ENCODE data around the gene IKZF3.
A peak's percentile ranks its signal among the peaks of the same experiment; 100 is the strongest.

The IKZF3 gene

GRCh38 chr17:39782980-39783379 is 81.1 kb downstream of the IKZF3 start:
- peak overlapping the region; percentile 1 for H3K4me3 Mint-ChIP-seq
- H3K27me3 Mint-ChIP-seq = no peaks in the 10 kb centered on the region
- H3K4me1 Mint-ChIP-seq = peaks cover 59% of the 10 kb centered on the region
- DNase-seq (ENCODE audit: low spot score in 2 of 2) (no peak), ATAC-seq (replicated peaks; ENCODE audit: extremely low read depth, poor library complexity, severe bottlenecking) (no peak)
- no peaks in the 10 kb centered on the region for H3K9me3 Mint-ChIP-seq
- peak overlapping the region; percentile 92 for H3K27ac Mint-ChIP-seq (ENCODE audit: low read depth)
- H3K36me3 Mint-ChIP-seq (ENCODE audit: insufficient read depth) = peaks cover 45% of the 10 kb centered on the region

GRCh38 chr17:39782481-39782880 is 81.6 kb downstream of the IKZF3 start:
- Mint-ChIP-seq H3K4me1 (peaks cover 59% of the 10 kb centered on the region), H3K36me3 (ENCODE audit: insufficient read depth) (peaks cover 40% of the 10 kb centered on the region), H3K4me3 (peak overlapping the region; percentile 1), H3K9me3 (no peaks in the 10 kb centered on the region), H3K27me3 (no peaks in the 10 kb centered on the region), H3K27ac (ENCODE audit: low read depth) (peak overlapping the region; percentile 92)
- DNase-seq (ENCODE audit: low spot score in 2 of 2) (no peak), ATAC-seq (replicated peaks; ENCODE audit: extremely low read depth, poor library complexity, severe bottlenecking) (no peak)

- ATAC-seq (replicated peaks; ENCODE audit: extremely low read depth, poor library complexity, severe bottlenecking) (no peak), DNase-seq (ENCODE audit: low spot score in 2 of 2) (no peak)
- Mint-ChIP-seq H3K27ac (ENCODE audit: low read depth) (peak overlapping the region; percentile 92), H3K9me3 (no peaks in the 10 kb centered on the region), H3K4me3 (peak overlapping the region; percentile 62), H3K4me1 (peaks cover 53% of the 10 kb centered on the region), H3K27me3 (no peaks in the 10 kb centered on the region), H3K36me3 (ENCODE audit: insufficient read depth) (peaks cover 34% of the 10 kb centered on the region)
Measured at GRCh38 chr17:39781861-39782213, 82.3 kb downstream of the IKZF3 start.

- DNase-seq (ENCODE audit: low spot score in 2 of 2) (no peak), ATAC-seq (replicated peaks; ENCODE audit: extremely low read depth, poor library complexity, severe bottlenecking) (no peak)
- Mint-ChIP-seq H3K4me3 (peak overlapping the region; percentile 62), H3K27ac (ENCODE audit: low read depth) (peak overlapping the region; percentile 92), H3K27me3 (no peaks in the 10 kb centered on the region), H3K36me3 (ENCODE audit: insufficient read depth) (peaks cover 31% of the 10 kb centered on the region), H3K4me1 (peaks cover 57% of the 10 kb centered on the region), H3K9me3 (no peaks in the 10 kb centered on the region)
Measured at GRCh38 chr17:39781031-39781860, 82.9 kb downstream of the IKZF3 start.

GRCh38 chr17:39777534-39778365 is 86.4 kb downstream of the IKZF3 start:
- DNase-seq (ENCODE audit: low spot score in 2 of 2) = no peak
- H3K4me1 Mint-ChIP-seq = peaks cover 72% of the 10 kb centered on the region

GRCh38 chr17:39776252-39776651 is 87.9 kb downstream of the IKZF3 start:
- ATAC-seq (replicated peaks; ENCODE audit: extremely low read depth, poor library complexity, severe bottlenecking) (no peak), DNase-seq (ENCODE audit: low spot score in 2 of 2) (no peak)

More at GRCh38 chr17:39777534-39778365, 86.4 kb downstream of the IKZF3 start:
- Mint-ChIP-seq H3K9me3 (no peaks in the 10 kb centered on the region), H3K36me3 (ENCODE audit: insufficient read depth) (peaks cover 35% of the 10 kb centered on the region), H3K27ac (ENCODE audit: low read depth) (peak overlapping the region; percentile 87), H3K4me3 (peak overlapping the region; percentile 93), H3K27me3 (no peaks in the 10 kb centered on the region)
- ATAC-seq (replicated peaks; ENCODE audit: extremely low read depth, poor library complexity, severe bottlenecking) = peak; percentile 48

GRCh38 chr17:39775031-39775430 is 89.1 kb downstream of the IKZF3 start:
- Mint-ChIP-seq H3K4me1 (peaks cover 75% of the 10 kb centered on the region), H3K36me3 (ENCODE audit: insufficient read depth) (peaks cover 41% of the 10 kb centered on the region), H3K9me3 (no peaks in the 10 kb centered on the region), H3K4me3 (peak overlapping the region; percentile 93), H3K27me3 (no peaks in the 10 kb centered on the region), H3K27ac (ENCODE audit: low read depth) (peak overlapping the region; percentile 87)
- ATAC-seq (replicated peaks; ENCODE audit: extremely low read depth, poor library complexity, severe bottlenecking) (no peak), DNase-seq (ENCODE audit: low spot score in 2 of 2) (no peak)

More at GRCh38 chr17:39776252-39776651, 87.9 kb downstream of the IKZF3 start:
- H3K36me3 Mint-ChIP-seq (ENCODE audit: insufficient read depth) = peaks cover 41% of the 10 kb centered on the region
- no peaks in the 10 kb centered on the region for H3K9me3 Mint-ChIP-seq
- H3K4me1 Mint-ChIP-seq = peaks cover 72% of the 10 kb centered on the region
- peak overlapping the region; percentile 93 for H3K4me3 Mint-ChIP-seq
- H3K27ac Mint-ChIP-seq (ENCODE audit: low read depth) = peak overlapping the region; percentile 87
- H3K27me3 Mint-ChIP-seq = no peaks in the 10 kb centered on the region

GRCh38 chr17:39774047-39774446 is 90.1 kb downstream of the IKZF3 start:
- H3K27me3 Mint-ChIP-seq = no peaks in the 10 kb centered on the region
- peaks cover 50% of the 10 kb centered on the region for H3K36me3 Mint-ChIP-seq (ENCODE audit: insufficient read depth)
- no peak for ATAC-seq (replicated peaks; ENCODE audit: extremely low read depth, poor library complexity, severe bottlenecking)
- peak overlapping the region; percentile 93 for H3K4me3 Mint-ChIP-seq
- no peak for DNase-seq (ENCODE audit: low spot score in 2 of 2)
- H3K4me1 Mint-ChIP-seq = peaks cover 80% of the 10 kb centered on the region
- no peaks in the 10 kb centered on the region for H3K9me3 Mint-ChIP-seq
- H3K27ac Mint-ChIP-seq (ENCODE audit: low read depth) = peak overlapping the region; percentile 87

GRCh38 chr17:39772987-39773934 is 90.9 kb downstream of the IKZF3 start:
- Mint-ChIP-seq H3K36me3 (ENCODE audit: insufficient read depth) (peaks cover 57% of the 10 kb centered on the region), H3K4me1 (peaks cover 84% of the 10 kb centered on the region), H3K27me3 (no peaks in the 10 kb centered on the region), H3K9me3 (no peaks in the 10 kb centered on the region), H3K27ac (ENCODE audit: low read depth) (peak overlapping the region; percentile 87), H3K4me3 (peak overlapping the region; percentile 93)
- no peak for DNase-seq (ENCODE audit: low spot score in 2 of 2)
- ATAC-seq (replicated peaks; ENCODE audit: extremely low read depth, poor library complexity, severe bottlenecking) = peak; percentile 41

- Mint-ChIP-seq H3K27me3 (no peaks in the 10 kb centered on the region), H3K4me1 (peaks cover 85% of the 10 kb centered on the region), H3K9me3 (no peaks in the 10 kb centered on the region), H3K4me3 (peak overlapping the region; percentile 93), H3K36me3 (ENCODE audit: insufficient read depth) (peaks cover 64% of the 10 kb centered on the region), H3K27ac (ENCODE audit: low read depth) (peak overlapping the region; percentile 87)
- no peak for DNase-seq (ENCODE audit: low spot score in 2 of 2)
- no peak for ATAC-seq (replicated peaks; ENCODE audit: extremely low read depth, poor library complexity, severe bottlenecking)
Measured at GRCh38 chr17:39772415-39772814, 91.7 kb downstream of the IKZF3 start.

- DNase-seq (ENCODE audit: low spot score in 2 of 2) (peak in 1 of 2 donors; percentile 56), ATAC-seq (replicated peaks; ENCODE audit: extremely low read depth, poor library complexity, severe bottlenecking) (peak; percentile 72)
- H3K4me1 Mint-ChIP-seq = peaks cover 97% of the 10 kb centered on the region
- H3K27me3 Mint-ChIP-seq = no peaks in the 10 kb centered on the region
- H3K4me3 Mint-ChIP-seq = peak overlapping the region; percentile 93
- peak overlapping the region; percentile 87 for H3K27ac Mint-ChIP-seq (ENCODE audit: low read depth)
- no peaks in the 10 kb centered on the region for H3K9me3 Mint-ChIP-seq
- H3K36me3 Mint-ChIP-seq (ENCODE audit: insufficient read depth) = peaks cover 76% of the 10 kb centered on the region
Measured at GRCh38 chr17:39769974-39770587, 94.0 kb downstream of the IKZF3 start.

All from central memory CD8-positive, alpha-beta T cell (primary cell).